Keratinocyte (primary cell): ENCODE results near the gene CTPS2.

ENCODE experiments used
- EZH2 ChIP-seq: IDR thresholded peaks from one replicate; pipeline ENCODE4 v1.6.1; 2012; ENCODE audit warnings: inconsistent platforms, mild to moderate bottlenecking, low read length, moderate library complexity
- TF ChIP-seq, protein P1 (sequence below), 3 experiments: IDR thresholded peaks in 1 of 3; conservative IDR thresholded peaks in 1 of 3; optimal IDR thresholded peaks in 1 of 3; 2 replicates in 2 of 3; 3 replicates in 1 of 3; pipeline versions ENCODE3 to v1.5.1; 2011; ENCODE audit warnings: low read length in 3 of 3, mild to moderate bottlenecking in 3 of 3, moderate library complexity in 2 of 3, control low read depth in 1 of 3, inconsistent platforms in 1 of 3; ENCODE audit not compliant: insufficient read depth in 2 of 3; ENCODE audit errors: extremely low read depth in 1 of 3

DNA sequence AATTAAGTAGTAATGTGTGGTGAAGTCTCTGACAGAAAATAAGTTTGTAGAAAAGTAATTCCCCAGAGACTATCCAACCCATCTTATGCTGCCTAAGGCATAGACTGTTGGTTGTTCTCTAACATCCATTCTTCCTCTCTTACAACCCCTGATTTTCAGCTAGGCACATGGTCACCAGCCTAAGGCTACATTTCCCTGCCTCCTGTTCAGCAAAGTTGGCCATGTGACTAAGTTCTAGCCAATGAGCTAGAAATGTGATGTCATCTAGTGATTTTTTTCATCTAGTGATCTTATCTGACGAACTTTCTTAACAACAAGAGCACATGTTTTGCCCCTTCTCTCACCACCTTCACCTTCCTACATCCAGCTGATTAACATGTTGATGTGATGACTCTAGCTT is 164.8 kb downstream of the CTPS2 start:
- TF ChIP-seq, protein P1, sequence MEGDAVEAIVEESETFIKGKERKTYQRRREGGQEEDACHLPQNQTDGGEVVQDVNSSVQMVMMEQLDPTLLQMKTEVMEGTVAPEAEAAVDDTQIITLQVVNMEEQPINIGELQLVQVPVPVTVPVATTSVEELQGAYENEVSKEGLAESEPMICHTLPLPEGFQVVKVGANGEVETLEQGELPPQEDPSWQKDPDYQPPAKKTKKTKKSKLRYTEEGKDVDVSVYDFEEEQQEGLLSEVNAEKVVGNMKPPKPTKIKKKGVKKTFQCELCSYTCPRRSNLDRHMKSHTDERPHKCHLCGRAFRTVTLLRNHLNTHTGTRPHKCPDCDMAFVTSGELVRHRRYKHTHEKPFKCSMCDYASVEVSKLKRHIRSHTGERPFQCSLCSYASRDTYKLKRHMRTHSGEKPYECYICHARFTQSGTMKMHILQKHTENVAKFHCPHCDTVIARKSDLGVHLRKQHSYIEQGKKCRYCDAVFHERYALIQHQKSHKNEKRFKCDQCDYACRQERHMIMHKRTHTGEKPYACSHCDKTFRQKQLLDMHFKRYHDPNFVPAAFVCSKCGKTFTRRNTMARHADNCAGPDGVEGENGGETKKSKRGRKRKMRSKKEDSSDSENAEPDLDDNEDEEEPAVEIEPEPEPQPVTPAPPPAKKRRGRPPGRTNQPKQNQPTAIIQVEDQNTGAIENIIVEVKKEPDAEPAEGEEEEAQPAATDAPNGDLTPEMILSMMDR (optimal IDR thresholded peaks at IDR 0.05 in 1 of 3, IDR thresholded peaks at IDR 0.05 in 1 of 3, conservative IDR thresholded peaks at IDR 0.05 in 1 of 3; ENCODE audit: extremely low read depth in 1 of 3, insufficient read depth in 2 of 3, low read length in 3 of 3) = no peak
- no peak for TF ChIP-seq EZH2
